HG03460 (cell line): ENCODE data around the gene TKTL2.

Experiments
- ATAC-seq: cut with Tn5 transposase; IDR thresholded peaks from one replicate; pipeline ENCODE4 v1.9.1; 2021; ENCODE audit not compliant: unreplicated experiment

Gene TKTL2, protein sequence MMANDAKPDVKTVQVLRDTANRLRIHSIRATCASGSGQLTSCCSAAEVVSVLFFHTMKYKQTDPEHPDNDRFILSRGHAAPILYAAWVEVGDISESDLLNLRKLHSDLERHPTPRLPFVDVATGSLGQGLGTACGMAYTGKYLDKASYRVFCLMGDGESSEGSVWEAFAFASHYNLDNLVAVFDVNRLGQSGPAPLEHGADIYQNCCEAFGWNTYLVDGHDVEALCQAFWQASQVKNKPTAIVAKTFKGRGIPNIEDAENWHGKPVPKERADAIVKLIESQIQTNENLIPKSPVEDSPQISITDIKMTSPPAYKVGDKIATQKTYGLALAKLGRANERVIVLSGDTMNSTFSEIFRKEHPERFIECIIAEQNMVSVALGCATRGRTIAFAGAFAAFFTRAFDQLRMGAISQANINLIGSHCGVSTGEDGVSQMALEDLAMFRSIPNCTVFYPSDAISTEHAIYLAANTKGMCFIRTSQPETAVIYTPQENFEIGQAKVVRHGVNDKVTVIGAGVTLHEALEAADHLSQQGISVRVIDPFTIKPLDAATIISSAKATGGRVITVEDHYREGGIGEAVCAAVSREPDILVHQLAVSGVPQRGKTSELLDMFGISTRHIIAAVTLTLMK

DNA sequence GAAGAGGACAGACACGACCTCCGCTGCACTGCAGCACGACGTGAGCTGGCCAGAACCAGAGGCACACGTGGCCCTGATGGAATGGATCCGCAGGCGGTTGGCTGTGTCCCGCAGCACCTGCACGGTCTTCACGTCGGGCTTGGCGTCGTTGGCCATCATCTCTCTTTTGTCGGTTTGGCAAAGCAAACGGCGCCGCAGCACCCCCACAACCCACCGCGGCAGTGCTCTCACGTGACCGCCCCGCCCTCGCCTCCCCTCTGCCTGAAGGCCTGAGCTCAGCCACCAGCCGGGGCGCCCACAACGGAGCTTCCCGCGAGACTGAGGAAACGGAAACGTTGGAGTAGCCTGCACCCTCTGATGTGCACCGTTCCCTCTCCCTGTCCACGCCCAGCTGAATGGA lies at the start of gene TKTL2:
Gene TKTL2, minus strand, starts transcription at position 179 of the 400 bp plus-strand sequence. Its CDS starts 20 bp downstream, at position 159.
- no peak for ATAC-seq

DNA sequence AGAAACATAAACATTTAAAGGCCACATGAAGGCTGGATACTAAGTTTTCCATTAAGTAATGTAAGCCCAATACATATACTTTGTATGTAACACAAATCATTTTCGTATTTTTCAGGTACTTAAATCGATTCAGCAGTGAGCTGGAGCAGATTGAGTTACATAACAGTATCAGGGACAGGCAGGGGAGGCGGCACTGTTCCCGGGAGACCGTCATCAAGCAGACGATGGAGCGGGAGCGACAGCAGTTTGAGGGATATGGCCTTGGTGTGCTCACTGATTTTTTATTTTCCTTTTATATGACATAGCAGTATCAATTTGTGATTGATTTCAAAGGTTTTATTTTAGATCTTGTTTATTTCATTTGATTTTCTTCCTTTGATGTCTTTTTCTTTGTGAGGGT lies 41.6 kb upstream of the TKTL2 start:
- ATAC-seq = no peak

DNA sequence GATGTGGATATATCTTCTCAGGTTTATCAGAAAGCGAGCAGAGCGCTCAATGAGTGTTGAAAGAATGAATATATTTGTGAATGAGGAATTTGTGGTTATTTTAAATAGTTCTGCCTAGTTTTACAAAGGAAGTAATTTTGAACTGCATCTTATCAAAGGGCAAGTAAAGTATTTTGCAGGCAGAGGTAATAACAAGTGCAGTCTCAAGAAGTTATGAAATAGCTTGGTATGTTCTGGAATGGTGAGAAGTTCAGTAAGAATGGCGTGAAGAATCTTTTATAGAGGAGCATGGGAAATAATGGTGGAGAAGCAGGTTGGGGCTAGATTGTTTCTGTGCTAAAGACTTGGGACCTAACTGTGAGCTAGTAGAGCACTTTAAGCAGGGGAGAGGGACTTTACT lies 31.8 kb upstream of the TKTL2 start:
- ATAC-seq = no peak

- ATAC-seq = no peak
Observed at GRCh38 chr4:163500586-163500985, 27.0 kb upstream of the TKTL2 start.

- peak; percentile 27 for ATAC-seq
Observed at GRCh38 chr4:163495900-163496299, 22.3 kb upstream of the TKTL2 start.

DNA sequence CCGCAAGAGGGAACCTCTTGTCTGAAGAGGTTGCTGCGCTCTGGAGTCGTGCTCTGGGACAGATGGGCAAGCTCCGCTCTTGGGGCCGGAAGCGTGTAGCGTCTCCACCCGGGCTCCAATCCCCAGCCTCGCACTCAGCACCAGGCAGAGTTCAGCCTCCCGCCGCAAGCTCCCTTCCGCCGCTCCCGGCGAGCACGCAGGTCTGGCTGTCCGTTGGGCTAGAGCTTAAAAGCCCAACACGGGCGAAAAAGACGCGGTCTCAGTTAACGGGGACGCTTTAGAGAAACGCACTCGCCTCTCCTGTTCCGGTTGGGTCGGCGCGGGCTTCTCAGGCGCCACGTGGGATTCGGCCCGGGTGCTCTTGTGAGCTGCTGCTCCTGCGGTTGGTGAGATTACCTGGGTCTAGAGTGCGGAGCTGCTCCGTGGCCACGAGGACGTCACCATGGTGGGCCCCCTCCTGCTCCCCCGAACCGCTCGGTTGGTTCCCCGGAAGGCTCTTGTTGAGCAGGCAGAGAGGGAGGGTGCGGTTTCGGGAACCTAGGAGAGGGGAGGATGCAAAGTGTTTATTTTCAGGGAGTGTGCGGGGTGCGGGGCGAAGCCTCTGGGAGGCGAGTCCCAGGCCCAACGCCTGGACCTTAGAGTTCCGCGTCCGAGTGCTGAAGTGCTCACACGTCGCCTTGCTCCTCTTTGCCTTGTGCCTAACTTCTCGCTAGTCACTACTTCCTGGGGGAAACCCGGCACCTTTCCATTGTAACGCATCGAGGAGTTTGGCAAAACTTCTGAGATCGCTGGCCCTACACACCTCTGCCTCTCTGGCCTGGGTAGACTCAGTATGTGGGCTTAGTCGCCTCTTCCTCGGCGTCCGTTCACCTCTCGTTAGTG lies 21.0 kb upstream of the TKTL2 start, which contains the start of gene TMA16:
Gene TMA16, plus strand, starts transcription at position 331 of the 882 bp plus-strand sequence. Its CDS starts 112 bp downstream, at position 443.
- ATAC-seq = peak; percentile 73

DNA sequence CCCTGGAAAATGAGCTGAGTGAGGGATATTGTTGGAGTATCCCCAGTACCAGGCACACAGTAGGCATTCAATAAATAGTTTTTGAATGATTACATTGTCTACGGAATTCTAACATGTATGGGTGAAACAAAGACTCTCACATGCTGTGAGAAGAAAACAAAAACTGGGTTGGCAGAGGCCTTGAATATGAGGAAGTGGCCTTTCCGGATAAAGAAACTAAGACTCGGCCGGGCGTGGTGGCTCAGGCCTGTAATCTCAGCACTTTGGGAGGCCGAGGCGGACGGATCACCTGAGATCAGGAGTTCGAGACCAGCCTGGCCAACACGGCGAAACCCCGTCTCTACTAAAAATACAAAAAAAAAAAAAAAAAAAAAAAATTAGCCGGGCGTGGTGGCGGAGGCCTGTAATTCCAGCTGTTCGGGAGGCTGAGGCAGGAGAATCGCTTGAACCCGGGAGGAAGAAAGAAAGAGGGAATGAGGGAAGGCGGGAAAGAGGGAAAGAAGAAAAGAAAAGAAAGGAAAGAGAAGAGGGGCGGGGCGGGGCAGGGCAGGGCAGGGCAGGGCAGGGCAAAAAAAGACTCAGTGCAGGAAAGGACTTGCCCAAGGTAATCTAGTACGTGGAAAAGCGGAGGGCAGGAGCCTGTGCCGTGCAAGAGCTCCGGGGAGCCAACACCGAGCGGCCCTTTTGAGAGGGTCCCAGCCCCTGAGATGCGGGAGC lies 20.2 kb upstream of the TKTL2 start:
- ATAC-seq = peak; percentile 17

- ATAC-seq = no peak
Observed at GRCh38 chr4:163492951-163493504, 19.5 kb upstream of the TKTL2 start.

GRCh38 chr4:163489929-163490328 lies 16.4 kb upstream of the TKTL2 start:
- ATAC-seq = no peak

- no peak for ATAC-seq
Observed at GRCh38 chr4:163486321-163486720, 12.8 kb upstream of the TKTL2 start.

DNA sequence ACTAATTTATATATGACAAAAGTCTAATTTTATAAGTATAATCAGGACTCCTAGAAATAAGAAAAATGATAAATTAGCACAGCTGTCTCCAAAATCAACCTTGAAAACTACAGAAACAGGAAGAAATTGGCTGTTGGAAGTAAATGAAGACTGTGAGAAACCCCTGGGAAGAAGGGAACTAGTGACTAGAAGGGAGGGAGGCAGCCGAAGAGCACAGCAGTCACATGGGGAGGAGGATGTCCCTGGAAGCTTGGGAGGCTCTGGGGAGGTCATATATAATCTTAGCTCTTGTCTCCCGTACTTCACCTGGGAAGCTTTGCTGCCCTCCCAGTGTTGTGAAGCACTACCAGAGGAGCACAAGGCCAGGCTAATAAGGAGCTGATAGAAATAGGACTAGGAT lies 12.0 kb upstream of the TKTL2 start:
- no peak for ATAC-seq

DNA sequence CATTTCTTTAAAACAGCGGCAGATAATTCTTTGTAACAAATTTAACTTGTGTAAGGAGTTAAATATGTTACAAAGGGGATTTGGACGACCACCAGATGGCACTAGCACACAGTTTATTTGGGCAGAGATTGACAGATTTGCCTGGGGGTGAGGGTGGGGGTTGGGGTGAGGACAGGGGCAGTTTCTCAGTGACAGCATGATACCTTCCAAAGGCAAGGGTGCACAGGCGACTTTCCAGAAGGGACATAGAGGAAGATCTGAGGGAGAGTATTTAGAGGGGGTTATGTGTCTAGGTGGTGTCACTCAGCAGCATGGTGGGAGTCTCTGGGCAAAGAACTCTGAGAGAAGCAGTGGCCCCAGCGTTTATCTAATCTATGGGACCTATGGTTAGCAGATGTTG lies 11.4 kb upstream of the TKTL2 start:
- no peak for ATAC-seq

DNA sequence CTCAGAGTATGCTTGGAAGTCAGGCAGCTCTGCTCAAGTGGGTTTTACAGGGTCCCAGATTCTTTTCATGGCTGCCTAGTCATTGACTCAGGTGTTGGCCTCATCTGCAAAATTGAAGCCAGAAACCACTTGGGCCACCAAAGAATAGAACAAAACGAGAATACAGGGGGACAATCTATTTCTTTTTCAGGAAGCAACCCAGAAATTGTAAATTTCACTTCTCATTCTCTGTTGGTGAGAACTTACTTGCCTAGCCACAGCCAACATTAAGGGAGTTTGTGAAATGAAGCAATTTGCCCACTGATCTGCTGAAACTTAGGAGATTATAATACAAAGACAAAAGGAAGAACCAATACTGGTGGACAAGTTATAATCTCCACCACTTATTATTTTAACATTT lies 8.6 kb upstream of the TKTL2 start:
- peak; percentile 67 for ATAC-seq

DNA sequence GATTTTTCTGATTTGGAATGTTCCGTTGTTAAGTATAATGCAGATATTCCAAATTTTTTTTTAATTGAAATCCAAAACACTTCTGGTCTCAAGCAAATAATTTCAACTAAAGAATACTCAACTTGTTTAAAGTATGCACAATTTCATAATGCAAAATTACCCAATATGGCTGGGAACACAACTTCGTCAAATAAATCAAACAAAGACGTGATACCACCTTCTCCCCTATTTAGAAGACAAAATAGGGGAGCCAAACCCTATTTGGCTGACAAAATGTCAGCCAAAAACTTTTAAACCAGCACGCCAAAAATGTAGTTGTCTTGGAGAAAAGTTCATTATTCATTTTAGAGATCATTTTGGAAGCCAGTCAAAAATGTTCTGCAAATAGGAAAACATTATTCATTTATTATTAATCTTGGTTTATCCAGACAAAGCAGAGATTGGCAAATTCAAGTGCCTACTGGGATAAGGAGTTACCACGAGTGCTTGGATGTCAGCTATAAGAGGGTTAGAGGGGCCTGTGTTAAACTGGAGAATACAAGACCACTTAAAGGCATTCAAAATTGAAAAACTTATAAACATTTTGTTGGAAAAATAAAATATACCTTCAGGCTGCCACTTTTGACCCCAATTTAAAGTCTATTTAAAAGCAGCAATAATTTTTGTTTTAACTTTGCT lies 3.3 kb upstream of the TKTL2 start:
- no peak for ATAC-seq

GRCh38 chr4:163474027-163474426 lies 473 bp upstream of the TKTL2 start:
- ATAC-seq = no peak

DNA sequence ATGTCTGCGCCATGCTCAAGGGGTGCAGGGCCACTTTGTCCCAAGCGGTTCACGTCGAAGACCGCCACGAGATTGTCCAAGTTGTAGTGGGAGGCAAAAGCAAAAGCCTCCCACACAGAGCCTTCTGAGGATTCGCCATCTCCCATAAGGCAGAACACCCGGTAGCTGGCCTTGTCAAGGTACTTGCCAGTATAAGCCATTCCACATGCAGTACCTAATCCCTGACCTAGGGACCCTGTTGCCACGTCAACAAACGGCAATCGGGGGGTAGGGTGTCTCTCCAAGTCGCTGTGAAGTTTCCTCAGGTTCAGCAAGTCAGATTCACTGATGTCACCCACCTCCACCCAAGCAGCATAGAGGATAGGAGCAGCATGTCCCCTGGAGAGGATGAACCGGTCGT lies 424 bp downstream of the TKTL2 start:
- ATAC-seq = no peak

- no peak for ATAC-seq
Observed at GRCh38 chr4:163470391-163470790, 3.2 kb downstream of the TKTL2 start.

- no peak for ATAC-seq
Observed at GRCh38 chr4:163467082-163467770, 6.3 kb downstream of the TKTL2 start.

DNA sequence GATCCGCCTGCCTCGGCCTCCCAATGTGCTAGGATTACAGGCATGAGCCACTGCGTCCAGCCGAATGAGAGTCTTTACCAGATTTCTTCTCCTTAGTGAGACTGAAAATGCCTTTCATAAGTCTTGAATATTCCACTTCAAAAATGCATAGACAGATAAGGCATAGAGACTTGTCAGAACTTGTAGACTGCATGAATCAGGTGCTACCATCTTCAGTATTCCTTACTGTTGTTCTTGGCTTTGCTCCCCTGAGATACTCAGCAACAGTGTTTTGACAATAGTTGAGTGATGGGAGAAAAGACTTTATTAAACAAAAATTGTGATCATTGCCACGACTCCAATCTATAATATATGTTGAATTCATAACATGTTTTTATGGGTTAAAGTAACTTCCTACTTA lies 11.0 kb downstream of the TKTL2 start:
- no peak for ATAC-seq
